Activated T-helper 9 cell treated with anti-CD3 and anti-CD28 coated beads, Interleukin-2, amount 50 U/mL, for 16 hours (primary cell): ENCODE data around the gene NLRC3.
A peak's percentile ranks its signal among the peaks of the same experiment; 100 is the strongest.
"Not testable (repeated sequence)": the region's sequence is repeated elsewhere in the genome, so short reads cannot be mapped to it uniquely, and the experiment has no call there.

ENCODE experiments used
- DNase-seq: peaks from one replicate; pipeline ENCODE4 v3.0.0-alpha.2; 2020; ENCODE audit warnings: low read depth

Gene NLRC3

GRCh38 chr16:3577302-3577752 is at the start of gene NLRC3:
Gene NLRC3 (minus strand): TSS chr16:3577403. CDS start chr16:3565036, 12,367 bp downstream.
- no peak for DNase-seq

- no peak for DNase-seq
Measured at GRCh38 chr16:3625911-3626732, 48.9 kb upstream of the NLRC3 start.

GRCh38 chr16:3625331-3625730 is 48.1 kb upstream of the NLRC3 start:
- no peak for DNase-seq

- no peak for DNase-seq
Measured at GRCh38 chr16:3623642-3624041, 46.4 kb upstream of the NLRC3 start.

GRCh38 chr16:3618769-3619141 is 41.6 kb upstream of the NLRC3 start:
- DNase-seq = no peak

GRCh38 chr16:3612510-3613466 is 35.6 kb upstream of the NLRC3 start:
- no peak for DNase-seq

GRCh38 chr16:3611146-3611975 is 34.2 kb upstream of the NLRC3 start, which contains the start of gene SLX4:
Gene SLX4 (minus strand): TSS chr16:3611606. CDS start chr16:3608964, 2,642 bp downstream.
- DNase-seq = peak; percentile 88

GRCh38 chr16:3610698-3611145 is 33.5 kb upstream of the NLRC3 start:
- DNase-seq = no peak

GRCh38 chr16:3609895-3610697 is 32.9 kb upstream of the NLRC3 start:
- no peak for DNase-seq

GRCh38 chr16:3608976-3609375 is 31.8 kb upstream of the NLRC3 start:
- DNase-seq = not testable (repeated sequence)

- DNase-seq = no peak
Measured at GRCh38 chr16:3608069-3608468, 30.9 kb upstream of the NLRC3 start.

GRCh38 chr16:3607634-3608033 is 30.4 kb upstream of the NLRC3 start:
- DNase-seq = no peak

GRCh38 chr16:3607161-3607560 is 30.0 kb upstream of the NLRC3 start:
- DNase-seq = no peak

GRCh38 chr16:3606441-3606840 is 29.2 kb upstream of the NLRC3 start:
- DNase-seq = no peak

- no peak for DNase-seq
Measured at GRCh38 chr16:3602320-3602653, 25.1 kb upstream of the NLRC3 start.

GRCh38 chr16:3601614-3602319 is 24.6 kb upstream of the NLRC3 start:
- no peak for DNase-seq

- no peak for DNase-seq
Measured at GRCh38 chr16:3599922-3600321, 22.7 kb upstream of the NLRC3 start.

GRCh38 chr16:3599121-3599520 is 21.9 kb upstream of the NLRC3 start:
- no peak for DNase-seq

GRCh38 chr16:3598236-3598635 is 21.0 kb upstream of the NLRC3 start:
- no peak for DNase-seq

- no peak for DNase-seq
Measured at GRCh38 chr16:3597676-3598075, 20.5 kb upstream of the NLRC3 start.
